H1 (cell line): ENCODE data around the gene TM4SF1. TPM values are rescaled to one million over a fixed set of nuclear protein-coding genes. Genes with fewer than 3 reads are reported as not detected.

Experiments
- CTCF ChIA-PET: fragments of 300-600 bp; sonication (Branson Sonifier 250); formaldehyde crosslinking; loops from one replicate; lab custom pipeline; 2021; ENCODE audit not compliant: partially characterized antibody; lab: Charles Lee
- POLR2A ChIA-PET: fragments of 300-600 bp; sonication (Branson Sonifier 250); formaldehyde crosslinking; loops from one replicate; lab custom pipeline; 2021; ENCODE audit warnings: inconsistent platforms; ENCODE audit not compliant: partially characterized antibody; lab: Charles Lee
- DNase-seq, 2 experiments: peaks; one replicate each; pipeline versions ENCODE4 v3.0.0 to v3.0.0-alpha.2; 2010 to 2022; ENCODE audit warnings: low spot score in 2 of 2, low read depth in 1 of 2, mixed read lengths in 1 of 2
- FAIRE-seq: peaks from 2 replicates; lab custom pipeline; 2011; peaks lifted over from hg19 to GRCh38; lab: Jason Lieb, UNC
- H2AFZ ChIP-seq: 2 replicates; pipeline ENCODE4 v1.8.1; 2012; ENCODE audit warnings: low read length, inconsistent platforms
- H2AK5ac ChIP-seq: 2 replicates; pipeline ENCODE4 v1.6.1; 2013; ENCODE audit warnings: low read depth, low read length
- H2BK120ac ChIP-seq: replicated peaks from 2 replicates; pipeline ENCODE3; 2013; ENCODE audit warnings: low read depth, low read length, inconsistent platforms
- H2BK12ac ChIP-seq: 2 replicates; pipeline ENCODE4 v1.6.1; 2013; ENCODE audit warnings: low read depth, low read length
- H2BK15ac ChIP-seq: 2 replicates; pipeline ENCODE4 v1.6.1; 2013; ENCODE audit warnings: low read length
- H2BK20ac ChIP-seq: 2 replicates; pipeline ENCODE4 v1.6.1; 2013; ENCODE audit warnings: low read length
- H2BK5ac ChIP-seq: 2 replicates; pipeline ENCODE4 v1.6.1; 2013; ENCODE audit warnings: low read depth, low read length
- H3K14ac ChIP-seq: 2 replicates; pipeline ENCODE4 v1.6.1; 2013; ENCODE audit warnings: inconsistent platforms; ENCODE audit not compliant: insufficient read length
- H3K18ac ChIP-seq: 2 replicates; pipeline ENCODE4 v1.6.1; 2013; ENCODE audit warnings: low read length; ENCODE audit errors: extremely low read depth
- H3K23ac ChIP-seq: 2 replicates; pipeline ENCODE4 v1.6.1; 2013; ENCODE audit warnings: inconsistent platforms; ENCODE audit not compliant: insufficient read length
- H3K23me2 ChIP-seq: 2 replicates; pipeline ENCODE4 v1.6.1; 2013; ENCODE audit warnings: low read depth, low read length
- H3K27ac ChIP-seq: 2 replicates; pipeline ENCODE4 v1.6.1; 2011; ENCODE audit warnings: low read depth, low read length, inconsistent platforms
- H3K27me3 ChIP-seq, 4 experiments: replicated peaks in 1 of 4; 1 replicate in 1 of 4; 2 replicates in 3 of 4; pipeline versions ENCODE4 v1.6.1 to v1.8.1; 2011 to 2013; ENCODE audit warnings: low read length in 3 of 4, mild to moderate bottlenecking in 3 of 4, inconsistent platforms in 2 of 4, mixed read lengths in 2 of 4, moderate library complexity in 1 of 4; ENCODE audit not compliant: control insufficient read depth in 3 of 4, insufficient read depth in 3 of 4; ENCODE audit errors: extremely low read depth in 1 of 4
- H3K36me3 ChIP-seq, 4 experiments: 2 replicates each; pipeline versions ENCODE4 v1.6.1 to v1.8.1; 2011 to 2013; ENCODE audit warnings: mild to moderate bottlenecking in 4 of 4, low read length in 3 of 4, moderate library complexity in 2 of 4, control low read depth in 1 of 4, inconsistent platforms in 1 of 4; ENCODE audit not compliant: insufficient read depth in 4 of 4, control insufficient read depth in 2 of 4
- H3K4ac ChIP-seq: replicated peaks from 2 replicates; pipeline ENCODE3; 2013; ENCODE audit warnings: low read length, low read depth, mixed read lengths, inconsistent platforms; ENCODE audit not compliant: insufficient read length
- H3K4me1 ChIP-seq, 4 experiments: replicated peaks in 1 of 4; 1 replicate in 1 of 4; 2 replicates in 3 of 4; pipeline versions ENCODE4 v1.6.1 to v1.8.1; 2011 to 2013; ENCODE audit warnings: low read length in 3 of 4, inconsistent platforms in 2 of 4, mixed read lengths in 1 of 4; ENCODE audit not compliant: insufficient read depth in 4 of 4, control insufficient read depth in 3 of 4
- H3K4me2 ChIP-seq, 2 experiments: 2 replicates each; pipeline versions ENCODE4 v1.6.1 to v1.8.1; 2011 to 2013; ENCODE audit warnings: low read depth in 2 of 2, low read length in 2 of 2, control low read depth in 1 of 2, inconsistent platforms in 1 of 2, mild to moderate bottlenecking in 1 of 2; ENCODE audit not compliant: insufficient read depth in 1 of 2
- H3K4me3 ChIP-seq, 4 experiments: fragments of 200-600, 300-600 bp in 1 of 4; sonication (generic), shearing (Covaris generic), sonication (Bioruptor Twin) in 1 of 4; 2 replicates each; pipeline versions ENCODE4 v1.5.1 to v1.8.1; 2011 to 2016; ENCODE audit warnings: low read length in 4 of 4, low read depth in 3 of 4, control low read depth in 2 of 4, inconsistent platforms in 2 of 4, mild to moderate bottlenecking in 2 of 4, mixed read lengths in 1 of 4, moderate library complexity in 1 of 4; ENCODE audit not compliant: insufficient read depth in 2 of 4; ENCODE audit errors: extremely low read depth in 1 of 4
- H3K56ac ChIP-seq: replicated peaks from 2 replicates; pipeline ENCODE3; 2013; ENCODE audit warnings: low read depth, mild to moderate bottlenecking, mixed read lengths, low read length, inconsistent platforms; ENCODE audit not compliant: insufficient read length
- H3K79me1 ChIP-seq: 2 replicates; pipeline ENCODE4 v1.6.1; 2013; ENCODE audit warnings: low read depth, low read length, control low read depth
- H3K79me2 ChIP-seq, 2 experiments: 2 replicates each; pipeline versions ENCODE4 v1.6.1 to v1.8.1; 2012 to 2013; ENCODE audit warnings: low read length in 2 of 2, mild to moderate bottlenecking in 2 of 2, inconsistent platforms in 1 of 2; ENCODE audit not compliant: insufficient read depth in 2 of 2, control insufficient read depth in 1 of 2
- H3K9ac ChIP-seq, 4 experiments: replicated peaks in 1 of 4; 1 replicate in 1 of 4; 2 replicates in 3 of 4; pipeline versions ENCODE4 v1.6.1 to v1.8.1; 2011 to 2013; ENCODE audit warnings: low read depth in 3 of 4, low read length in 3 of 4, control low read depth in 2 of 4, mild to moderate bottlenecking in 2 of 4, moderate library complexity in 2 of 4, inconsistent platforms in 1 of 4; ENCODE audit errors: extremely low read depth in 1 of 4
- H3K9me3 ChIP-seq, 2 experiments: 2 replicates each; pipeline versions ENCODE4 v1.6.1 to v1.8.1; 2012 to 2013; ENCODE audit warnings: mild to moderate bottlenecking in 2 of 2, moderate library complexity in 2 of 2, control low read depth in 1 of 2, inconsistent platforms in 1 of 2, low read depth in 1 of 2, low read length in 1 of 2, mixed read lengths in 1 of 2; ENCODE audit not compliant: insufficient read depth in 2 of 2
- H4K20me1 ChIP-seq, 2 experiments: replicated peaks in 1 of 2; 2 replicates each; pipeline versions ENCODE3 to v1.8.1; 2011 to 2013; ENCODE audit warnings: inconsistent platforms in 2 of 2, low read length in 2 of 2, mild to moderate bottlenecking in 1 of 2; ENCODE audit not compliant: insufficient read depth in 2 of 2, control insufficient read depth in 1 of 2
- H4K5ac ChIP-seq: 2 replicates; pipeline ENCODE4 v1.6.1; 2013; ENCODE audit warnings: low read length, low read depth, mixed read lengths, inconsistent platforms; ENCODE audit not compliant: insufficient read length
- H4K8ac ChIP-seq: 2 replicates; pipeline ENCODE4 v1.8.0; 2013; ENCODE audit warnings: mild to moderate bottlenecking, moderate library complexity, low read length, inconsistent platforms; ENCODE audit not compliant: insufficient read depth; ENCODE audit errors: extremely low read depth
- H4K91ac ChIP-seq: replicated peaks from 2 replicates; pipeline ENCODE3; 2013; ENCODE audit warnings: low read length, mixed read lengths, inconsistent platforms; ENCODE audit not compliant: insufficient read length
- ASH2L ChIP-seq: fragments of 200-600, 300-600 bp; sonication (generic); IDR thresholded peaks from one replicate; pipeline ENCODE4 v1.7.1; 2017; ENCODE audit warnings: low read length
- BRCA1 ChIP-seq: IDR thresholded peaks from 2 replicates; pipeline ENCODE4 v1.6.1; 2012; ENCODE audit warnings: low read depth, low read length, improper control_type of control experiment
- CHD2 ChIP-seq: IDR thresholded peaks from 2 replicates; pipeline ENCODE4 v1.6.1; 2012; ENCODE audit warnings: low read length, improper control_type of control experiment
- JUN ChIP-seq: IDR thresholded peaks from 2 replicates; pipeline ENCODE4 v1.6.1; 2011; ENCODE audit warnings: low read depth, mild to moderate bottlenecking, improper control_type of control experiment, low read length
- NANOG ChIP-seq: IDR thresholded peaks from 2 replicates; pipeline ENCODE4 v1.6.1; 2011; ENCODE audit warnings: low read length, low read depth, mild to moderate bottlenecking, inconsistent platforms; ENCODE audit not compliant: insufficient read depth, poor library complexity, severe bottlenecking
- YY1 ChIP-seq: IDR thresholded peaks from 2 replicates; pipeline ENCODE4 v1.6.1; 2011; ENCODE audit warnings: low read depth, mild to moderate bottlenecking, low read length
- WGBS, 2 experiments: shearing (Covaris generic) in 1 of 2; methylation state at CpG; one replicate each; pipeline versions ENCODE4 v1.1.6 to v1.1.7; 2013 to 2015; ENCODE audit warnings: low lambda C conversion rate in 2 of 2, mixed read lengths in 2 of 2, inconsistent platforms in 1 of 2, low coverage in 1 of 2, missing lambda C conversion rate in 1 of 2; ENCODE audit not compliant: insufficient replicate concordance in 2 of 2, insufficient coverage in 1 of 2, insufficient read length in 1 of 2; ENCODE audit errors: extremely low coverage in 1 of 2, missing lambda C conversion rate in 1 of 2; 5-methylcytosine and 5-hydroxymethylcytosine counted together
- polyA plus RNA-seq, 7 experiments: library from polyadenylated mRNA; depleted of rRNA in 3 of 7; stranded (reverse) in 5 of 7; unstranded in 2 of 7; fragments of >200 nt in 5 of 7; fragments of 200-250 nt in 2 of 7; gene quantifications; 1 replicate in 5 of 7; 2 replicates in 1 of 7; 4 replicates in 1 of 7; pipeline versions ENCODE4 v1.2.1 to v1.2.3, GENCODE V29; 2011 to 2013; ENCODE audit warnings: missing spikeins in 2 of 7, mixed read lengths in 2 of 7
- total RNA-seq: library from RNA; stranded (reverse); fragmentation: NEBNext Ultra II Directional; extraction: Animal tissue kit (Norgen Biotek cat#: 25700); gene quantifications from 2 replicates; pipeline ENCODE4 v1.2.1, GENCODE V29; 2021

The TM4SF1 gene
- total and polyA plus RNA-seq, 2 of the 8 experiments (the other 6 are each of a cell fraction or from before 2014, with no cell fraction given), result 0.26 to 1.3 TPM

- Histone ChIP-seq H3K79me2 (no peaks in the 10 kb centered on the region), H3K79me1 (no peaks in the 10 kb centered on the region), H3K27me3 (no peaks in the 10 kb centered on the region), H3K14ac (no peak overlapping the region), H3K4me2 (no peak overlapping the region), H2AFZ (peak overlapping the region; percentile 66), H4K8ac (no peak overlapping the region), H2BK20ac (no peak overlapping the region), H2BK5ac (no peak overlapping the region), H3K27ac (no peak overlapping the region), H2BK12ac (no peak overlapping the region), H3K23ac (no peak overlapping the region)
- 90% methylated on average over 6 of the region's 6 CpGs; no CpG with 5 or more reads in 1 of the 2 experiments for WGBS, 2 experiments
- CTCF ChIA-PET, result interaction anchor here (0.8 to 2.1 kb wide), 10 partner anchors 8 to 178 kb away, joined by 3 to 6 read pairs (median 4); no protein-coding TSS in a partner anchor
- TF ChIP-seq NANOG, result no peak
- TF ChIP-seq BRCA1, result no peak
- TF ChIP-seq CHD2, result no peak
- TF ChIP-seq YY1, result no peak
- no peak for TF ChIP-seq ASH2L
- no peak for TF ChIP-seq JUN
- TF ChIP-seq, all 59 proteins: peak for 0
- Histone ChIP-seq H3K18ac (no peak overlapping the region), H3K4me3 (no peak overlapping the region), H2BK120ac (no peak overlapping the region), H3K4ac (no peak overlapping the region), H3K23me2 (no peaks in the 10 kb centered on the region), H3K56ac (no peak overlapping the region), H4K5ac (no peak overlapping the region), H4K20me1 (no peaks in the 10 kb centered on the region), H2AK5ac (no peak overlapping the region), H3K36me3 (no peaks in the 10 kb centered on the region), H3K4me1 (no peaks in the 10 kb centered on the region), H2BK15ac (no peak overlapping the region), H3K9ac (no peak overlapping the region), H3K9me3 (no peaks in the 10 kb centered on the region), H4K91ac (no peak overlapping the region)
- no peak for DNase-seq
- POLR2A ChIA-PET, result no interaction called here
- no peak for FAIRE-seq
These were observed 13.3 kb upstream of the TM4SF1 start for GRCh38 chr3:149390772-149391212.
